Heart right ventricle (tissue), 16 donors: ENCODE data around the gene HIVEP3. TPM values are rescaled to one million over a fixed set of nuclear protein-coding genes. Genes with fewer than 3 reads are reported as not detected.
A peak's percentile ranks its signal among the peaks of the same experiment; 100 is the strongest.

Experiments
- ATAC-seq, 8 donors: fragments of 200-7000 bp; cut with Tn5 transposase; one replicate each; pipeline ENCODE4 v1.9.1; 2020; ENCODE audit warnings: mild to moderate bottlenecking in 8 of 8, moderate library complexity in 8 of 8, moderate number of reproducible peaks in 1 of 8
- DNase-seq, 2 donors: peaks; one replicate each; pipeline ENCODE4 v3.0.0-alpha.2; 2020
- H3K27ac ChIP-seq, 10 donors: fragments of 200-600 bp; sonication (generic) in 2 of 10; one replicate each; pipeline versions ENCODE4 v1.5.0 to v1.8.0; 2020 to 2022; ENCODE audit warnings: mild to moderate bottlenecking in 3 of 10
- H3K27me3 ChIP-seq, 7 donors: fragments of 200-600 bp; one replicate each; pipeline ENCODE4 v1.8.0; 2021 to 2022; ENCODE audit warnings: mild to moderate bottlenecking in 2 of 7
- H3K36me3 ChIP-seq, 9 donors: fragments of 200-600 bp; sonication (generic) in 1 of 9; one replicate each; pipeline versions ENCODE4 v1.5.0 to v1.8.0; 2020 to 2022; ENCODE audit warnings: mild to moderate bottlenecking in 2 of 9
- H3K4me1 ChIP-seq, 9 donors: fragments of 200-600 bp; sonication (generic) in 1 of 9; one replicate each; pipeline versions ENCODE4 v1.5.0 to v1.8.0; 2020 to 2022; ENCODE audit warnings: mild to moderate bottlenecking in 4 of 9
- H3K4me3 ChIP-seq, 10 donors: fragments of 200-600 bp; sonication (generic) in 2 of 10; one replicate each; pipeline versions ENCODE4 v1.5.0 to v1.8.0; 2020 to 2022; ENCODE audit warnings: mild to moderate bottlenecking in 7 of 10, moderate library complexity in 2 of 10
- H3K9me3 ChIP-seq, 11 donors: fragments of 200-600 bp in 10 of 11; sonication (generic) in 2 of 11; one replicate each; pipeline versions ENCODE4 v1.5.0 to v1.8.0; 2013 to 2022; ENCODE audit warnings: mild to moderate bottlenecking in 2 of 11, control low read depth in 1 of 11, moderate library complexity in 1 of 11
- WGBS, 2 donors: extraction: QIAGEN DNeasy Blood & Tissue Kit; methylation state at CpG; one replicate each; pipeline ENCODE4 v1.1.7; 2013; ENCODE audit warnings: inconsistent platforms in 1 of 2; 5-methylcytosine and 5-hydroxymethylcytosine counted together
- intact Hi-C, 10 donors: fragments of 100-400 bp; cut with DNase I; formaldehyde crosslinking; loops; one replicate each; pipeline versions ENCODE4 v1.11.1 to v1.14.2; 2022
- polyA plus RNA-seq, 2 donors: library from polyadenylated mRNA; stranded (reverse); fragments of 200-250 nt; gene quantifications; one replicate each; pipeline ENCODE4 v1.2.3, GENCODE V29; 2013
- total RNA-seq, 10 donors: library from RNA; stranded (reverse); fragmentation: NEBNext Ultra II Directional in 3 of 10; extraction: Animal tissue kit (Norgen Biotek cat#: 25700) in 3 of 10; gene quantifications; one replicate each; pipeline versions ENCODE4 v1.2.1 to v1.2.4, GENCODE V29; 2021 to 2023
- TF ChIP-seq, protein P1 (sequence below), 9 donors: fragments of 200-600 bp; sonication (generic) in 2 of 9; IDR thresholded peaks; one replicate each; pipeline versions ENCODE4 v1.5.0 to v1.8.0; 2021 to 2022; ENCODE audit warnings: antibody characterized with exemption in 9 of 9, mild to moderate bottlenecking in 5 of 9, moderate library complexity in 1 of 9
- donor health status: Arrhythmogenic right ventricular cardiomyopathy.
- donor health status: ischemic (EF 13 %, LVEDD 7.1; RV severe dilation, severe dysfunction).
- donor health status: healthy with polysubstance abuse.
- donor health status: DM: no; HTN: yes; CAD: no.
- donor health status: DM: no; HTN: no; CAD: no.
- donor health status: ischemic (EF 25% LVEDD 6.9; RV normal size, moderate dysfunction).
- donor health status: ischemic (EF 25% LVEDD 5.7; RV mildly dilated, moderate dysfunction).
- donor health status: healthy.
- donor health status: DM: yes; HTN: yes; CAD: no.
- donor health status: Ischemic cardiomyopathy.
- donor health status: ischemic (EF 35%, LVEDD 5.7; RV mildly dilated, moderate dysfunction).
- donor health status: nonischemic (EF 11% LVEDD 7.7; RV severe dilation, severe dysfunction).
- donor health status: DM: yes; HTN: yes; CAD: no.
- donor health status: PGD.
- donor health status: ischemic (EF 29% LVEDD 5.4; RV normal size, mild dysfunction).
- donor health status: nonischemic (EF 23%, LVEDD 6.1; RV moderate dilation, normal function).

Gene HIVEP3
- total and polyA plus RNA-seq, 12 donors: 2.6 to 7.5 (median 5.2) TPM

- intact Hi-C loops: no loop called here
- WGBS, 2 donors: 60 to 66% methylated on average over 2 of the region's 2 CpGs
- DNase-seq: no peak
- peak in 4 of 8 donors; percentile 16 to 54 (median 32) for ATAC-seq
- H3K9me3 ChIP-seq: no peaks in the 10 kb centered on the region
- TF ChIP-seq, protein P1, sequence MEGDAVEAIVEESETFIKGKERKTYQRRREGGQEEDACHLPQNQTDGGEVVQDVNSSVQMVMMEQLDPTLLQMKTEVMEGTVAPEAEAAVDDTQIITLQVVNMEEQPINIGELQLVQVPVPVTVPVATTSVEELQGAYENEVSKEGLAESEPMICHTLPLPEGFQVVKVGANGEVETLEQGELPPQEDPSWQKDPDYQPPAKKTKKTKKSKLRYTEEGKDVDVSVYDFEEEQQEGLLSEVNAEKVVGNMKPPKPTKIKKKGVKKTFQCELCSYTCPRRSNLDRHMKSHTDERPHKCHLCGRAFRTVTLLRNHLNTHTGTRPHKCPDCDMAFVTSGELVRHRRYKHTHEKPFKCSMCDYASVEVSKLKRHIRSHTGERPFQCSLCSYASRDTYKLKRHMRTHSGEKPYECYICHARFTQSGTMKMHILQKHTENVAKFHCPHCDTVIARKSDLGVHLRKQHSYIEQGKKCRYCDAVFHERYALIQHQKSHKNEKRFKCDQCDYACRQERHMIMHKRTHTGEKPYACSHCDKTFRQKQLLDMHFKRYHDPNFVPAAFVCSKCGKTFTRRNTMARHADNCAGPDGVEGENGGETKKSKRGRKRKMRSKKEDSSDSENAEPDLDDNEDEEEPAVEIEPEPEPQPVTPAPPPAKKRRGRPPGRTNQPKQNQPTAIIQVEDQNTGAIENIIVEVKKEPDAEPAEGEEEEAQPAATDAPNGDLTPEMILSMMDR (IDR thresholded peaks at IDR 0.05): no peak
- no peaks in the 10 kb centered on the region for H3K36me3 ChIP-seq
- no peaks in the 10 kb centered on the region for H3K27me3 ChIP-seq
- H3K4me3 ChIP-seq: no peak overlapping the region
- H3K4me1 ChIP-seq: peaks cover 0 to 23% (median 11%) of the 10 kb centered on the region in 9 donors
- no peak overlapping the region for H3K27ac ChIP-seq
These were observed 61.8 kb downstream of the HIVEP3 start for GRCh38 chr1:41856944-41857285.

DNA sequence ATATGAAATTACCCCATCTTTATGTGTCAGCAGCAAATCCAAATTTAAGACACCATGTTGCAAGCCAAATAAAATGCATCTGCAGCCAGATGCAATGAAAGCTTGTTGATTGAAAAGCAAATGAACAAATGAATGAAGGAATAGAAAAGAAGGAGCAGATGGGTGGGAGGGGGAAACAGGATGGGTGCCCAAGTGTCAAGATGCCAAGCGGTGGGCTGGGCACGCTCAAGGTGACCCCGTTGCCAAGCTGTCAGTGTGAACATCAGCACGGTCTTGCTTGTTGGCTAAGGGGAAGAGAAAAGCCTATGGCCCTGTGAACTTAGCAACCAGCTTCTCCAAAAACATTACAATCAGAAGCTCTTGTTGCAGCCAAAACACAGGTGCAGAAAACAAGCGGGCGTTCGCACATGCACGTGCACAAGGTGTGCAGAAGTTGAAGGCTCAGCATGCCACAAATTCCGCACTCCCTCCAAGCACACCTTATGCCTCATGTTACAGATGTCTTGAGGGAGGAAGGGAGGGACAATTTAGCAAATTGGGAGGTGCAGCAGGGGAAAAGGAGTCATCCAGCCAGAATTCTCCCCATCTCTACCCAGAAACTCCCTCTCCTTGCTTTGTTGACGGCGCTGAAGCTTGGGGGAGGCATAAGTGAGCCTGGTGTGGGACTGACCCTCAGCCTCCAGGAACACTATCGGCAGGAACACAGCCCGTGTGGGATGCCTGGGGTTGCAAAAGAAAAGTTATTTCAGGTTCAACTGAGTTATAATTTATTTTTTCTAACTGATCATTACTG lies 62.4 kb downstream of the HIVEP3 start:
- ATAC-seq: peak in 3 of 8 donors; percentile 11 to 24 (median 19)

DNA sequence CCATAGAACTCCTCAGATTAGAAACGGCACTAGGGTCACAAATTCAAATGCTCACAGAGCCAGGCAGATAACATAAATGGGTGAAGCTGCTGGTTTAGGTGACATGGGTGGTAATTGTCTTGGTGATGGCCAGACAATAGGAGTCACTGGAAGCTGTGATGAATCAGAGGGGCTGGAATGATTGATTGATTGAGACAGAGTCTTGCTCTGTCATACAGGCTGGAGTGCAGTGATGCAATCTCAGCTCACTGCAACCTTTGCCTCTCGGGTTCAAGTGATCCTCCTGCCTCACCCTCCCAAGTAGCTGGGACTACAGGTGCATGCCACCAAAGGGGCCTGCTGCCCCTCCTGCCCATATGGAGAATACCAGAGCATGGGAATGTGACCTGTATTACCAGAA lies 63.0 kb downstream of the HIVEP3 start:
- Histone ChIP-seq H3K27me3 (no peaks in the 10 kb centered on the region), H3K27ac (no peak overlapping the region), H3K4me3 (no peak overlapping the region), H3K36me3 (no peaks in the 10 kb centered on the region), H3K4me1 (peaks cover 0 to 26% (median 12%) of the 10 kb centered on the region in 9 donors), H3K9me3 (no peaks in the 10 kb centered on the region)
- TF ChIP-seq, protein P1 (IDR thresholded peaks at IDR 0.05): no peak
- WGBS, 2 donors: 89 to 92% methylated on average over 2 of the region's 2 CpGs
- ATAC-seq (no peak), DNase-seq (no peak)
- intact Hi-C loops: no loop called here

More for the DNA sequence above, 62.4 kb downstream of the HIVEP3 start:
- H3K4me3 ChIP-seq: no peak overlapping the region
- no peaks in the 10 kb centered on the region for H3K36me3 ChIP-seq
- no peak overlapping the region for H3K27ac ChIP-seq
- intact Hi-C loops: no loop called here
- TF ChIP-seq, protein P1 (IDR thresholded peaks at IDR 0.05): no peak
- H3K27me3 ChIP-seq: no peaks in the 10 kb centered on the region
- no peak for DNase-seq
- no peaks in the 10 kb centered on the region for H3K9me3 ChIP-seq
- H3K4me1 ChIP-seq: peaks cover 0 to 26% (median 11%) of the 10 kb centered on the region in 9 donors
- 81 to 85% methylated on average over 13 of the region's 13 CpGs for WGBS, 2 donors

DNA sequence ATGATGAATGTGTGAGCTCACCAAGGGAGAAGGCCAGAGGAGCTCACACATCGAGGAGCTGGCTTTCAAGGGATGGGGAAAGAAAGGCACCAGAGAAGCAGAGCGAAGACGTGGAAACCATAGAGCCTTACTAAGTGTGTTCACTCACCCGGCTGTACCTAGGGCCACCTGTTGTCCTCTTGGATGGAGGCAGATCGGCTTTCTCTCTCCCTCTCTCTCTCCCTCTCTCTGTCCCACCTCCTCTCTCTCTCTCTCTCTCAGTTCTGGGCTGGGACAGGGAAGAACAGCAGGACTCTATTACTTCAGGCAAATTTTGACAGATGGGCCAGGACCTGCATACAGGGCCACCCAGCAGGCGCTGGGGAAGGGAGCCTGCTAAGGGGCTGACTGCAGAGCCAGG lies 64.8 kb downstream of the HIVEP3 start:
- Histone ChIP-seq H3K9me3 (no peaks in the 10 kb centered on the region), H3K27ac (no peak overlapping the region), H3K4me1 (peaks cover 0 to 26% (median 12%) of the 10 kb centered on the region in 9 donors), H3K27me3 (no peaks in the 10 kb centered on the region), H3K36me3 (no peaks in the 10 kb centered on the region), H3K4me3 (no peak overlapping the region)
- no peak for ATAC-seq
- TF ChIP-seq, protein P1 (IDR thresholded peaks at IDR 0.05): no peak
- WGBS, 2 donors: 79 to 94% methylated on average over 6 of the region's 6 CpGs
- DNase-seq: no peak
- intact Hi-C loops: no loop called here
